Cardiac muscle cell (in vitro differentiated cells and primary cell): ENCODE results near the gene PPP1R1C. TPM values are rescaled to one million over a fixed set of nuclear protein-coding genes. Genes with fewer than 3 reads are reported as not detected.

Source experiments
- DNase-seq, 2 donors: peaks; one replicate each; pipeline versions ENCODE4 v3.0.0 to v3.0.0-alpha.2; 2010 to 2017; ENCODE audit warnings: low read depth in 1 of 2, low spot score in 1 of 2
- H3K27ac ChIP-seq: fragments of 200-600 bp; sonication (generic); 2 replicates; pipeline ENCODE4 v1.5.1; 2016
- H3K27me3 ChIP-seq: fragments of 200-600 bp; sonication (generic); 2 replicates; pipeline ENCODE4 v1.6.0; 2016; ENCODE audit warnings: control low read depth
- H3K36me3 ChIP-seq: fragments of 200-600 bp; sonication (generic); 2 replicates; pipeline ENCODE4 v1.5.1; 2016; ENCODE audit warnings: control low read depth
- H3K4me1 ChIP-seq: fragments of 200-600 bp; sonication (generic); 2 replicates; pipeline ENCODE4 v1.8.1; 2017; ENCODE audit warnings: low read depth, mild to moderate bottlenecking, mixed run types
- H3K4me3 ChIP-seq: fragments of 200-600 bp; sonication (generic); 2 replicates; pipeline ENCODE4 v1.5.1; 2016; ENCODE audit warnings: mild to moderate bottlenecking
- H3K9me3 ChIP-seq: fragments of 200-600 bp; sonication (generic); 2 replicates; pipeline ENCODE4 v1.5.1; 2017; ENCODE audit warnings: low read depth, mild to moderate bottlenecking, control low read depth
- CTCF ChIP-seq: IDR thresholded peaks from 2 replicates; pipeline ENCODE4 v1.5.1; 2012; ENCODE audit warnings: low read depth, mild to moderate bottlenecking, low read length
- polyA plus RNA-seq: library from polyadenylated mRNA; unstranded; fragments of >200 nt; fragmentation: Nextera tagmentation; extraction: Ambion mirVana; gene quantifications from 2 replicates; pipeline ENCODE4 v1.2.1, GENCODE V29; 2016
- total RNA-seq: library from RNA; depleted of rRNA; stranded (reverse); fragments of >200 nt; gene quantifications from 2 replicates; pipeline ENCODE4 v1.2.3, GENCODE V29; 2016

PPP1R1C gene
- total and polyA plus RNA-seq, 2 experiments from 2014 or later = 8.6 to 12.1 TPM

- H3K27me3 ChIP-seq = no peaks in the 10 kb centered on the region
- no peaks in the 10 kb centered on the region for H3K36me3 ChIP-seq
- no peak for TF ChIP-seq CTCF
- H3K4me3 ChIP-seq = no peak overlapping the region
- peaks cover 48% of the 10 kb centered on the region for H3K4me1 ChIP-seq
- no peak for DNase-seq
- peak overlapping the region; percentile 16 for H3K27ac ChIP-seq
- H3K9me3 ChIP-seq = no peaks in the 10 kb centered on the region
Observed at GRCh38 chr2:181988154-181988924, 2.7 kb downstream of the PPP1R1C start.

GRCh38 chr2:181989099-181989498, 3.4 kb downstream of the PPP1R1C start:
- no peak for TF ChIP-seq CTCF

GRCh38 chr2:181991171-181991885, 5.7 kb downstream of the PPP1R1C start:
- H3K4me1 ChIP-seq = peaks cover 30% of the 10 kb centered on the region
- TF ChIP-seq CTCF = no peak

More at GRCh38 chr2:181989099-181989498, 3.4 kb downstream of the PPP1R1C start:
- peak in 1 of 2 donors; percentile 59 for DNase-seq
- H3K27me3 ChIP-seq = no peaks in the 10 kb centered on the region
- peak overlapping the region; percentile 34 for H3K27ac ChIP-seq
- no peaks in the 10 kb centered on the region for H3K9me3 ChIP-seq
- no peak overlapping the region for H3K4me3 ChIP-seq
- peaks cover 48% of the 10 kb centered on the region for H3K4me1 ChIP-seq
- H3K36me3 ChIP-seq = no peaks in the 10 kb centered on the region

GRCh38 chr2:181992776-181993175, 7.1 kb downstream of the PPP1R1C start:
- TF ChIP-seq CTCF = no peak
- Histone ChIP-seq H3K36me3 (no peaks in the 10 kb centered on the region), H3K4me3 (no peak overlapping the region), H3K4me1 (peaks cover 30% of the 10 kb centered on the region), H3K9me3 (no peaks in the 10 kb centered on the region), H3K27ac (no peak overlapping the region), H3K27me3 (no peaks in the 10 kb centered on the region)
- no peak for DNase-seq

More at GRCh38 chr2:181991171-181991885, 5.7 kb downstream of the PPP1R1C start:
- H3K36me3 ChIP-seq = no peaks in the 10 kb centered on the region
- H3K9me3 ChIP-seq = no peaks in the 10 kb centered on the region
- H3K27me3 ChIP-seq = no peaks in the 10 kb centered on the region
- no peak for DNase-seq
- peak overlapping the region; percentile 53 for H3K27ac ChIP-seq
- H3K4me3 ChIP-seq = no peak overlapping the region

- H3K4me3 ChIP-seq = no peak overlapping the region
- H3K4me1 ChIP-seq = peaks cover 10% of the 10 kb centered on the region
- TF ChIP-seq CTCF = no peak
- H3K36me3 ChIP-seq = no peaks in the 10 kb centered on the region
- H3K27ac ChIP-seq = no peak overlapping the region
- no peak for DNase-seq
- H3K27me3 ChIP-seq = no peaks in the 10 kb centered on the region
- no peaks in the 10 kb centered on the region for H3K9me3 ChIP-seq
Observed at GRCh38 chr2:181995289-181995688, 9.6 kb downstream of the PPP1R1C start.
